ENCODE measurements around the gene NEDD9.

The NEDD9 gene, protein sequence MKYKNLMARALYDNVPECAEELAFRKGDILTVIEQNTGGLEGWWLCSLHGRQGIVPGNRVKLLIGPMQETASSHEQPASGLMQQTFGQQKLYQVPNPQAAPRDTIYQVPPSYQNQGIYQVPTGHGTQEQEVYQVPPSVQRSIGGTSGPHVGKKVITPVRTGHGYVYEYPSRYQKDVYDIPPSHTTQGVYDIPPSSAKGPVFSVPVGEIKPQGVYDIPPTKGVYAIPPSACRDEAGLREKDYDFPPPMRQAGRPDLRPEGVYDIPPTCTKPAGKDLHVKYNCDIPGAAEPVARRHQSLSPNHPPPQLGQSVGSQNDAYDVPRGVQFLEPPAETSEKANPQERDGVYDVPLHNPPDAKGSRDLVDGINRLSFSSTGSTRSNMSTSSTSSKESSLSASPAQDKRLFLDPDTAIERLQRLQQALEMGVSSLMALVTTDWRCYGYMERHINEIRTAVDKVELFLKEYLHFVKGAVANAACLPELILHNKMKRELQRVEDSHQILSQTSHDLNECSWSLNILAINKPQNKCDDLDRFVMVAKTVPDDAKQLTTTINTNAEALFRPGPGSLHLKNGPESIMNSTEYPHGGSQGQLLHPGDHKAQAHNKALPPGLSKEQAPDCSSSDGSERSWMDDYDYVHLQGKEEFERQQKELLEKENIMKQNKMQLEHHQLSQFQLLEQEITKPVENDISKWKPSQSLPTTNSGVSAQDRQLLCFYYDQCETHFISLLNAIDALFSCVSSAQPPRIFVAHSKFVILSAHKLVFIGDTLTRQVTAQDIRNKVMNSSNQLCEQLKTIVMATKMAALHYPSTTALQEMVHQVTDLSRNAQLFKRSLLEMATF

DNA sequence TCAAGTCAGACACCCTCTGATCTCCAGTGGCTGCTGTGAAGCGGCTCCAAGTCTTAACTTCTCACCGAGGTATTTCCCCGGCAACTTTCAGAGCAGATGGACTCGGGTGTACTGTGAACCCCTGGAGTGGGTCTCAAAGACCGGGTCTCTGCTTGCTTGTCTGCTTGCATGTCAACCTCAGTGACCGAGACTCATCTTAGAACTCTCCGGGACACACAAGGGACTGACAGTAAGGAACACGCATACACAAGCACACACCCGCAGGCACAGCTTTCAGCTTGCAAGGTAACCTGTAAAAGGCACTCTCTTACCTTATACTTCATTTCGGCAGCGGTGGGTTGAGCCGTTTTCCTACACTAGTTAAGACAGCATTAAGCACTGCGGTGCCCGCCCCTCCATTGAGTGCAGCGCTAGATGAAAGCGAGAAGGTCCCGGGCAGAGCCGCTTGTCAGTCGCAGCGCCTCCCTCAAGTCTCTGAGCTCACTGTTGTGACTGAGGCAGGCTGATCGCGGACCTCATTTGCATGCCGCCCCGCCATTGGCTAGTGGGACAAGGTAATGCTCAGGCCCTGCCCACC, at the start of gene NEDD9:
Gene NEDD9 (minus strand): TSS at position 476 of the 577 bp plus-strand sequence. CDS start 153 bp downstream, at position 323.
- peak; percentile 91 to 93 for DNase-seq (ENCODE audit: low read depth in 2 of 2)

DNA sequence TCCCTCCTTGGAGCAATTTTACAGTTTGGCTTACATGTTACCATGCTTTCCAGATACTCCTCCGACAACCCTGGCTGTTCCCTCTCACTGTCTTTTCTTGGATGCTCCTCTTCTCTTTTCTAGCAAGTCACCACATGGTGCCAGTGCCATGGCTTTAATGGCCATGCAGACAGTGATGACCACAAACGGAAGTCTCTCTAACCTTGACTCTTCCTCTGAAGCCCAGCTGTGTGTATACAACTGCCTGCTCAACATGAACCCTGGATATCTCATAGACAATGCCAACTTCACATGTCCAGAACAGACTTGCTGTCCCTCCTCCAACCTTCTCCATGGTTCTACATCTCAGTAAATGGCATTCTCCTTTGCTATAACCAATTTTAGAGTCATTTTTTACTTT, 49.8 kb upstream of the NEDD9 start:
- no peak for DNase-seq (ENCODE audit: low read depth in 2 of 2)

DNA sequence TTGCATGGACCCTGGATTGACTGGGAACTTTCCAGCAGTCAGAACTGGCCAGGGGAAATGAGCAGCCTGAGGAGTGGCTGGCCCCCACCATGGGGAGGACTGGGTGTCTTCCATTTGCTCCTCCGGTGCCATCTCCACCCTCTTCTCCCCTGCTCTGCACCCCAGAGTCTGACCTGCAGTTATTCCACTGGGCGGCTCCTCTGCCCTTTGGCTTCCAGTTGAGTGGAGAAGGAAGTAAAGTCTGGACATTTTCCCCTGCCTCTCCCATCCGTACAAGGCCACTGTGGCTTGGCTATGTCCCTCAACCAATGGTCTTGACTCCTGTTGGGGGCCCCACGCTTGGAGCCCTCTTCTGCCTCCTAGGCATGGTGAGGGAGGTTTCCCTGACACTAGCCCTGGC, 47.9 kb upstream of the NEDD9 start:
- no peak for DNase-seq (ENCODE audit: low read depth in 2 of 2)

DNA sequence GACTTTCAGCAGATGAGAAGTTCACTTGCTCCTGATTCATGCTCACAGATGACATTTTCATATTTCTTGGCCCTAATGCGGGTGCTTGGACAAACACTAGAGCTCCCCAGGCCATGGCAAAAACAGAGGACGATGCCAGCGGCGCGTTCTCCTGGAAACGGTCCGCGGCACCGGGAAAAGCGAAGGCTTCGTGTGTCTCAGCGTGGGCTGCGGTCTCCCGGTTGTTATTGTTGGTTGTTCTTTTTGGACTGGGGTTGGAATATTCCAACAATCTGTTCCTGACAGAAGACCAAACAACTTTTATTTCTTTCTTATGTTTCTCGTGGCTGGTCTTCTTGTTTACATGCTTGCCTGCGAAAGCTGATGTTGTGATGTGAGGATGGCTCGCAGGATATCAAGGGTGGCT, 46.8 kb upstream of the NEDD9 start:
- DNase-seq (ENCODE audit: low read depth in 2 of 2), result no peak

DNA sequence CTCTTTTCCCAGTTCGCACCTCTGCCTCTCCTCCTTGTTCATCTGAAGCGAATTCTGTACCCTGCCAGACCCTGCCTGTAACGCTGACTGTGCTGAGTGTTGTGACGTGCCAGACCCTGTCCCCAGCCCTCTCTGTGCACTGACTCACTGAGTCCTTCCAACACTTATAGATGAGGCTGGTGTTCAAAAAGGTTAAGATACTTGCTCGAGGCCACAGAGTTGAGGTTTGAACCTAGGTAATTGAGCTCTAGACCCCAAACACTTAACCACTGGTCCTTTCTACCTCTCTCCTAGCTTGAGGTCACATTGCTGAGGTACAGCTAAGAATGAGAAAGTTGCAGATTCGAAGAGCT, 45.7 kb upstream of the NEDD9 start:
- DNase-seq (ENCODE audit: low read depth in 2 of 2), result no peak

DNA sequence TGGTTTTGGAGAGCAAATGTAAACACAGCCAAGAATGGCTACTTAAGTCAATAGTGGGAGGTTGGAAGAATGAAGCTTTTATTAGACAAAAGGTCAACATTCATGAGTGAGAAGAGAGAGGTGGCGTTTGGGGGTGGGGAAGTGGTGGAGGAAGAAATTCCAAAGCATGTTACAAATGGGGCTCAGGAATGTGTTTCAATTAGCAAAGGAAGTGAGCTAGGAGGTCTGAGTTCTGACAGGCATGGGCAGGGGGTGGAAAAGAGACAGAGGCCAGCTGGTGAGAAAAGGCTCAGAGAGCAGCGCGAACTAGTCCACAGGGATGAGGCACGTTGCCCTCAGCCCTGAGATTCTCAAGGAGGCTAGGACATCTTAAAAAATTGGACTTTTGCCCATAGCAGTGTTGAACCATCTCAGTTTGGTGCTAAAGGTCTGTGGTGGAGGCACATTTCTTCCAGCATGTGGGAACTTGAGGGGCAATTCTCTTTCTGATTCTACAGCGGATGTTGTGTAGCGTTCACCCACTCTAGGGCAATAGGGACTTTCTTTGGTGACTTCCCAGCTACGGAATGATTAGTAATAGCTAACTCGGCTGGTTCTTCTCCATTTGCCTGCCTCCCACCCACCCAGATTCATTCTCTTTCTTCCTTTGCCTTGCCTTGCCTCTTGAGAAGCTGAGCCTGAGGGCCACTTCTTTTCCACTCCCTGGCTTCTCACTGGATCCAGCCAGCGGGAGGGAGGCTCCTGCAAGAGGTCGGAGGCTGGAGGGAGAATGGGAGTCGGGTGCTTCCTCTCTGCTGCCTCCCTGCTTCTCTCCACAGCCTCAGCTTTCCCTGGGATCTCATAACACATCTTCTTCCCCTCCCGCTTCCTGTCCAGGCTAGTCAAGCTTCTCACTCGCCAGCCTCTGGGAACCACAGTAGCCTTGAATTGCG, 45.1 kb upstream of the NEDD9 start:
- DNase-seq (ENCODE audit: low read depth in 2 of 2), result peak; percentile 67 to 73

DNA sequence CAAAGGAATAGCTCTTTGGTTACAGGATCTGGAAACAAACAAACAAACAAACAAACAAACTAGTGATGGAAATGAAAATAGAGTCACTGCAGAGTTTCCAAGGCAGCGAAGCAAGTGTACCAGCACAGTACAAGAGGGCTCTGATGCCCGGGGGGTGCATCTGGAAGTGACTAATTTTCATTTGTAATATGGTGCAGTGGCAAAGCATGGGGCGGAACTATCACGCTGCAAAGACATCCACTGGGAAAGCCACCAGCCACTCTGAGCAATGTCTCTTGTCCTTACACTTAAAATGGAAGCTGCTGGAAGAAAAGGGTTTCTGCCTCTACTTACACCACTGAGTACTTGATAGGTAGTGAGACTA, 44.4 kb upstream of the NEDD9 start:
- no peak for DNase-seq (ENCODE audit: low read depth in 2 of 2)

DNA sequence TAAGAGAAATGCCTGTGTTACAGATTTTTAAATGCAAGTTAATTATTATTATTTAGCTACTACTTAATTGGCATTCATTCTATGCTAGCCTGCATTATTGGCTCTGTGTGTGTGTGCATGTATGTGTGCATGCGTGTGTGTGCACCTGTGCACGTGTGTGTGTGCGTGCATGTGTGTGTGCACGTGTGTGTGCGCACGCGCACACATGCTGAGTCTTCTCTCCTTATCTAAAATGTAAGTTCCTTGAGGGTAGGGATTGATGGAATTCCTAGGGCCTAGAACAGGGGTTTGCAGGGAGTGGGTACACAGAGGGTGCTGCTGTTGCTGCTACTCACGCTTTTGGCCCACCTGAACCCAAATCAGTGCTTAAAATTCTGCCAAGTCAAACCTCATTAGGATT, 43.8 kb upstream of the NEDD9 start:
- no peak for DNase-seq (ENCODE audit: low read depth in 2 of 2)

DNA sequence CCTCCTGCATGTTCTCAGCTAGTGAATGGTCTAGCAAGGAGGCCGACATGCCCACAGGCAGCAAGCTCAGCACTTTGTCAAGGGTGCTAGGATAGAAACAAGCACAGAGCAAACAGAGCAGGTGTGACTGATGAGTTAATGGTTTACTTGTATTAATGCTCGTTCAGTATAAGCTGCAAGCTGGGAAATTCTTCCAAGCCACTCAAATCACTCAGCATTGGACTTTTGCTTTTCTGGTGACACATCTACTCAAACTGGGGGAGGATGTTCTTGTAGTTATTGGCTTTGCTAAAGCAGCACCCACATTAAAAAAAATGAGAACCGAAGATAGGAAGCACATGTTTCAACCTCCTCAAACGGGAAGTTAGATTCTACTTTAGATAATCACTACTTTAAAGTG, 43.1 kb upstream of the NEDD9 start:
- no peak for DNase-seq (ENCODE audit: low read depth in 2 of 2)

DNA sequence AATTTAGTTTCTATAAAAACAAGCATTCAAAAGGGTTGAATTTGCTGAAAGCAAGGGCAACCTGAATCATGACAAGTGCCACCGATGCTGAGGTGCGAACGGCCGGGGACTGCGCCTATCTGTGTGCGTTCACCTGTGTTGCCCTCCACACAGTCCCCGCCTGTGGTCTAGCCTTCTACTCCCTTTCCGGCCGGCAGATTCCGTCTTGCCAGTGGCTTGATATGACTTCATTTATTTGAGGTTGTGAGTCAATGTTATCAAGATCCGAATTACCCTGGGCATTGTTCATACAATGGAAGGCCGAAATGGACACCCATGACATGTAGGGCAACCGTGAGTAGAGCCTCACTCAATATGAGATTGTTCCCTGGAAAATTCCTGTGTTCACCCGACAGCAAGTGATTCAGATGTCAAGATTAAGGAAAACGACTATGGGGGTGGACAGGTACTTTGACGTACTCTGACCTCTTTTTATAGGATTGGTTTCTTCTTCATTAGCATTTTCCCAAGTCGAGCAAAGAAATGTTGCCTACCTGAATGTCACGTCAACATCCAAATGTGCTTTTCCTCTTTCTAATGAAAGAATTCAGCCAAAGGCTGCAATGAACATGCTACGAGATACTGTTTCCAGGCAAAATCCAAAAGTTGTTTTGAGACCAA, 41.1 kb upstream of the NEDD9 start:
- no peak for DNase-seq (ENCODE audit: low read depth in 2 of 2)

DNA sequence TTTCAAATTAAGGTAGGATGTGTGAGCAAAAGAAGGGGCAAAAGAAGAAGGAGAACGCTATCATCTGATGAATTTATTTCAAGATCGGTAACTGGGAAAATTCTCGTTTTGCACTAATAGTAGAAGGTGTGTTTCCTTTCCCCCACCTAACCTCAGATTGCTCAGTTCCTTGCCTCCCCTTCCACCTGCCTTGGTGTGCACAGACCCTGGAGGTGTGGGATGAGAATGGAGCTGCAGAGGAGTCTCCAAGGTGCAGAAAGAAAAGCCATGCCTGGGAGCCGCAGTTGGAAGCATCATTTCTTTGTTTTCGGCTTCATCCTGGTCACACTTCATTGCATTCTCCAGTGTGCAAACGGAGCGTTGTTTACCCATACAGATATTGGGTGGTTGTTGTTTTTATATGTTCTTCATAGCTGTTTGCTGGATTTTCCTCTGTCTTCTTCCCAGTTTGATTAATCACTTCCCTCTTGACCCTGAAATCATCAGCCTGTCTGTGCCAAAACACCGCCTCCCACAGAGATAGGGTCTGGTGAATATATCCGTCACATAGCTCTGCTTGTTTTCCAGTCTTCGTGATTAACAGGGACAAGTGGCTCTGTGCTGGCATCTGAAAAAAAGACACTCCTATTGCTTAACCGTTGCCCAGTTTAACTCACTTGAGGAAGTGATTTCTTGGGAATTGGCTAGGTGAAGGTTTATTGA, 40.2 kb upstream of the NEDD9 start:
- DNase-seq (ENCODE audit: low read depth in 2 of 2), result no peak

DNA sequence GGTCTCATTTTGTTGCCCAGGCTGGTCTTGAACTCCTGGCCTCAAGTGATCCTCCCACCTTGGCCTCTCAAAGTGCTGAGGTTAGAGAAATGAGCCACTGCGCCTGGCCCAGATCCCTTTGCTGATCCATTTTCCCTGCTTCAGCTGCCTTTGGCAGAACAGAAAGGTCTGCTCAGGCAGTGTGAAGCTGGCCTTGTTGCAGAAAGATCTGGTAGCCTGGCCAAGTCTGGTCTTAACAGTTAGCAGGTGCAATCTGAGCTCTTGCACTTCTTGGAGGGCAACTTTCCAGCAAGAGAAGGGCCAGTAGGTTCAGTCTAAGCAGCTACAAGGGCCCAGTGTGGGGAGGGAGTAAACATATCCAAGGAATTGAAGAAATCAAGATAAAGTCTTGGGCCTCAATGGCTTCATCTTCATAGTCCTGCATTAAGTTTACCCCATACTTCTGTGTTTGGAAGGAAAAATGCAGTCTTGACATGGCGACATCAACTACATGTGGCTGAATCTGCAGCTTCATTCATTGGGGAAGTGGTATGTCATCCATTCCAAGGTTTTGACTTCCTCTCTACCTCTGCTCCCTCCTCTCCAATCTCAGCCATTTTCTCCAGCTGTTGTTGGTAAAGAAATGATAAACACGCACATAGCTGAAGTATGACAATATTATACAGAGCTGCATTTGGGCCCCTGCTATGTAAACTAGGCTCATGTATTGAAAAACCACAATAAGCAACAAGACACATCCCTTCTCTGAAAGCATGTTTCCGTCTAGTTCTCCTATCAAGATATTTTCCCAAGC, 39.0 kb upstream of the NEDD9 start:
- peak; percentile 72 to 76 for DNase-seq (ENCODE audit: low read depth in 2 of 2)

DNA sequence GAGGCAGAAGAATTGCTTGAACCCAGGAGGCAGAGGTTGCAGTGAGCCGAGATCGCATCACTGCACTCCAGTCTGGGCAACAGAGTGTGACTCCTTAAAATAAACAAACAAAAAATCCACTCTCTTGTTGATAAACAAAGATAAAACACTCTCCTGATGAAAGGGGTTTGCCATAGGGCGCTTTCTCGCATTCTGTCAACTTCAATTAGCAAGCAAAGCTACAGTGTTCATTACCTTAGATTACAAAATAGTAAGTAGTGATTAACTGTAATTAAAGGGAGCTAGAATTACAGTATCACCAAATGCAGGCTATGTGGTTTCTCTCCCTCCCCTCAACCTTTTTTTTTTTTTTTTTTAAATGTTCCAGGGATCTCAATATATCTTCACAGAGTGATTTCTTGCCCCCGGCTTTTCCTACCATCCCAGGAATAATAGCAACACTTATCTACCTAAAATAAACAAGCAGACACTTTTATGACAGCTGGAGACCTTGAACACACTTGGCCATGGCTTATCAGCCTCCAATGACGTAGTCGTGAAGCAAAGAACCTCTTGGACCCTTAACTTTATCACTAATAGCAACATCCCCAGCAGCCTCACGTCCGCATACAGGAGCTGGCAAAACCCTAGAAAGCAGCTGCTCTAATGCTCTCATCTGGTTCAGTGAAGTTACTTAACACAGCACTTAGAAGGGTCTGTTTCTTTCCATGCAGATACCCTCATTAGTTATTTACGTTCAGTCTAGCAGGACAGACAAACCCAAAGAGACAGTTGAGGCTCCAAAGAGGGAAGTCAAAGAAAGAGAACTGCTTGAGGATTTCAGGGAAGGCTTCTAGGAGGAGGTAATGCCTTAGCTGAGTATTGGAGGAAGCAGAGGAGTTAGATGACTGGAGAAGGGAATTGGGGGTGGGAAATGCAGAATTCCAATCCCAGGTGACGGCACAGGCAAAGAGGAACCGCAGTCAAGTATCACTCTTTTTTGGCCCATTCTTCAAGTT, 37.9 kb upstream of the NEDD9 start:
- no peak for DNase-seq (ENCODE audit: low read depth in 2 of 2)

DNA sequence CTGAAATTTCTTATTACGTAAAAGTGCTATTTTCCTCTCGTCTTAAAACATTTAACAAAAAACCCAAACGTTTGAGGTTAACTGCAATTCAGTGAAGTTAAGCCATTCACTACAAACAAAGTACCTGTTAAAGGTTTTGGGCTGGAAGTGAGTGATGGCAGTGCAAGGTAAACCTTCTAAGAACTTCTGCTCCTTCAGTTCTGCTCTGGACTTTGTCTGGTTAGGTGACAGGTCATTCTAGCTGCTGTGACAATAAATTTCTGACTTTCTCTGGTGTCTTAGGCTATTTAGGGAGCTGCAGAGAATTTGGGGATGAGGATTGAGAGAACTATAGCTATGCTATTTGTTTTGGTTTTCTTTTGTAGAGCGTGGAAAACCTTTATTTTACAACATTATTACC, 36.5 kb upstream of the NEDD9 start:
- no peak for DNase-seq (ENCODE audit: low read depth in 2 of 2)

DNA sequence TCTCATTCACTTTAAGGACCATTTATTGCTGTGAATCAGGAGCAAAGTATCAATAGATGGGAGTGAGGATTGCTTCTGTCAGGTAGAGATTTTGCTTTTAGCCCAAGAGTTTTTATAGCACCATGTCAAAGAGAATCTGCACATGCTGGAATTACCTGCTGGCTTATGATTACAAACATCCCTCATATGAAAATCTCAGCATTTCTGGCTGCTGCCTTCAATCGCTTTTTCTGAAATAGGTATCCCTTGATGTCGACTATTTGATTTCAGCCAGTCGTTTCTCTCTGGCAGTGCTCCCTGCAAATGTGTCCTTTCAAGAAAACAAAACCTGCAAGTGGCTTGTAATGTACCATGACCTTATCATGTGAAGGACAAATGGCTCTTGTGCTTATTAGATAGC, 34.5 kb upstream of the NEDD9 start:
- DNase-seq (ENCODE audit: low read depth in 2 of 2), result no peak

DNA sequence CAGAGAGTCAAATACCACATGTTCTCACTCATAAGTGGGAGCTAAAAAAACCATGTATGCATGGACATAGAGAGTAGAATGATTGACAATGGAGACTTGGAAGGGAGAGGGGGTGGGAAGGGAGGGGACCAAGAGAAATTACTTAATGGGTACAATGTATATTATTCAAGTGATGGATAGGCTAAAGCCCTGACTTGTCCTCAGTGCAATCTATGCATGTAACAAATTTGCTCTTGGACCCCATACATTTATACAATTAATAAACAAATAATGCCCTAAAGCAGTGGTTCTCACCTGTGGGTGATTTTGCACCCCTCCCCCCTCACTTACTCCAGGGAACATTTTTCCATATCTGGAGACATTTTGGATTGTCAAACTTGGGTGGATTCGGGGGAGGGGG, 33.5 kb upstream of the NEDD9 start:
- no peak for DNase-seq (ENCODE audit: low read depth in 2 of 2)

DNA sequence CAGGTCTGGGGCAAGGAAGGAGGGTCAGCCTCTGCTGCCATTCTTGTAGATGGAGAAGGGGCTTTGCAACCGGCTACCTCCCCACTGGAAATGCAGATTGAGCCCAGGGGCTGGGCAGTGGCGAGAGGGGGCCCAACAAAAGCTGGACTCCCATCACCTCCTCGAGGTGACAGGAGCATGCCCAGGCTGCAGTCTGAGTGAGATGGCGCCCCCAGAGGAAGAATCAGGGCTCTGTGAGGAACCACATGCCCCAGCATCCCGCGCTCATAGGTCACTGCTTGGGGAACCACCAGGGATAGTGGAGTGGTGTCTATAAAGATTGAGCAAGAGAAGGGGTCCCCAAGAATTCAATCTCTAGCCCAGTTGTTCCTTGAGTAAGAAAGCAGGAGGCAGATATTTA, 31.6 kb upstream of the NEDD9 start:
- DNase-seq (ENCODE audit: low read depth in 2 of 2), result no peak

DNA sequence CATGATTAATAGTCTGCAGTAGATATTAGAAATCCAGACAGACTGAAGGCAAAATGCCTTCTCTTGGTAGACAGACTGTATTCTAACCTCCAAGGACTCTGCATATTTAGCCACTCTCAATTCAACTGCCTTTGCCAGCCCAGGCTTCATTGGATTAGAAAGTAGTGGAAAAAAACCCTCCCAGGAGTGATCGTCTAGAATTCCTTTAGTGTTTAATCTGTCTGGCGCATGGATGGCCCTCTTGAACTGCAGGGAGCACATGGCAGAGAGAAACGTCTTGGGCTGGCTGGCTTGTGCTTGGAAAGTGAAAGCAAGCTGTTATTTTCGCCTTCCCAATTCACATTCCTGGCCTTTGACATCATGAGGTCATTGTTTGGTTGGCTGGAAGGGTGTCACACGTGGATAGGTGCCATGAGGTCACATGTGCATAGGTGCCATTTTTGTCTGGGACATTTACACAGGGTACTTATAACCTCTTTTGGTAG, 30.9 kb upstream of the NEDD9 start:
- peak; percentile 22 to 32 for DNase-seq (ENCODE audit: low read depth in 2 of 2)

Measured in fibroblast of skin of left quadriceps (primary cell).